Left lung (tissue), 10 donors: Measurements from ENCODE around the gene PAK2. TPM values are rescaled to one million over a fixed set of nuclear protein-coding genes. Genes with fewer than 3 reads are reported as not detected.

Experiments
- ATAC-seq: fragments of 200-7000 bp; cut with Tn5 transposase; one replicate; pipeline ENCODE4 v1.9.1; 2020; ENCODE audit warnings: moderate library complexity
- DNase-seq, 4 donors: peaks; one replicate each; pipeline ENCODE4 v3.0.0-alpha.2; 2013 to 2020
- H3K27ac ChIP-seq, 2 donors: fragments of 200-600 bp; sonication (generic) in 1 of 2; one replicate each; pipeline versions ENCODE4 v1.5.0 to v1.8.0; 2020 to 2021
- H3K27me3 ChIP-seq, 2 donors: fragments of 200-600 bp; sonication (generic) in 1 of 2; one replicate each; pipeline versions ENCODE4 v1.5.0 to v1.8.0; 2020 to 2021
- H3K36me3 ChIP-seq, 2 donors: fragments of 200-600 bp; sonication (generic) in 1 of 2; one replicate each; pipeline versions ENCODE4 v1.5.0 to v1.8.0; 2020 to 2021
- H3K4me1 ChIP-seq, 2 donors: fragments of 200-600 bp; one replicate each; pipeline ENCODE4 v1.8.0; 2021
- H3K4me3 ChIP-seq, 2 donors: fragments of 200-600 bp; sonication (generic) in 1 of 2; one replicate each; pipeline versions ENCODE4 v1.5.0 to v1.8.0; 2020 to 2021; ENCODE audit warnings: mild to moderate bottlenecking in 1 of 2
- H3K9me3 ChIP-seq, 2 donors: fragments of 200-600 bp; sonication (generic) in 1 of 2; one replicate each; pipeline versions ENCODE4 v1.5.0 to v1.8.0; 2020 to 2021
- CTCF ChIP-seq, 2 donors: fragments of 200-600 bp; sonication (generic) in 1 of 2; IDR thresholded peaks; one replicate each; pipeline versions ENCODE4 v1.5.0 to v1.8.0; 2021; ENCODE audit warnings: antibody characterized with exemption in 2 of 2
- intact Hi-C, 2 donors: fragments of 100-400 bp; cut with DNase I; formaldehyde crosslinking; loops; one replicate each; pipeline versions ENCODE4 v1.11.2 to v1.14.2; 2022
- polyA plus RNA-seq, 6 donors: library from polyadenylated mRNA; unstranded; fragments of 120-200 nt; gene quantifications; one replicate each; pipeline ENCODE4 v1.2.1, GENCODE V29; 2013; ENCODE audit not compliant: insufficient read length in 6 of 6
- total RNA-seq, 2 donors: library from RNA; stranded (reverse); fragmentation: NEBNext Ultra II Directional; extraction: Animal tissue kit (Norgen Biotek cat#: 25700); gene quantifications; one replicate each; pipeline ENCODE4 v1.2.1, GENCODE V29; 2021
- donor health status: DM: no; HTN: yes; CAD: no.
- donor health status: DM: no; HTN: no; CAD: no.

The PAK2 gene
- total and polyA plus RNA-seq, 8 donors, result 62.8 to 87.1 (median 76.9) TPM

GRCh38 chr3:196778755-196779154 is 39.1 kb downstream of the PAK2 start:
- no peak overlapping the region for H3K4me3 ChIP-seq
- no peak for TF ChIP-seq CTCF (IDR thresholded peaks at IDR 0.05)
- peaks cover 0 to 29% of the 10 kb centered on the region in 2 donors for H3K36me3 ChIP-seq
- DNase-seq, result no peak
- no peaks in the 10 kb centered on the region for H3K27me3 ChIP-seq
- no peaks in the 10 kb centered on the region for H3K9me3 ChIP-seq
- intact Hi-C loops, result no loop called here
- no peak overlapping the region for H3K27ac ChIP-seq
- H3K4me1 ChIP-seq, result peaks cover 0 to 30% of the 10 kb centered on the region in 2 donors
- ATAC-seq, result peak; percentile 42

DNA sequence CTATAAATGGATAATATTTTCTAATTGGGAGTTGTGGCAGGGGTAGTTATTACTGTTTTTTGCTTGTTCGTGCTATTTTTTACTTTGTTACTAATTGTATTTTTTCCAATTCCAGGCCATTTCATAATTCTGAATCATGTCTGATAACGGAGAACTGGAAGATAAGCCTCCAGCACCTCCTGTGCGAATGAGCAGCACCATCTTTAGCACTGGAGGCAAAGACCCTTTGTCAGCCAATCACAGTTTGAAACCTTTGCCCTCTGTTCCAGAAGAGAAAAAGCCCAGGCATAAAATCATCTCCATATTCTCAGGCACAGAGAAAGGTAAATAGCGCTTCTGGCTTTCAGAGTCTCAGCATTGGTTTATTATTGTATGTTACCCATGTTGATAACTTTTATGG is 42.9 kb downstream of the PAK2 start:
- intact Hi-C loops, result no loop called here
- ATAC-seq, result no peak

GRCh38 chr3:196788528-196788927 is 48.9 kb downstream of the PAK2 start:
- Histone ChIP-seq H3K9me3 (no peaks in the 10 kb centered on the region), H3K4me1 (peaks cover 2 to 18% of the 10 kb centered on the region in 2 donors), H3K27me3 (no peaks in the 10 kb centered on the region), H3K27ac (no peak overlapping the region), H3K4me3 (no peak overlapping the region), H3K36me3 (peaks cover 0 to 17% of the 10 kb centered on the region in 2 donors)
- intact Hi-C loops, result no loop called here
- DNase-seq, result no peak
- ATAC-seq, result no peak
- no peak for TF ChIP-seq CTCF (IDR thresholded peaks at IDR 0.05)

More for the DNA sequence above, 42.9 kb downstream of the PAK2 start:
- Histone ChIP-seq H3K27ac (no peak overlapping the region), H3K27me3 (no peaks in the 10 kb centered on the region), H3K4me1 (peaks cover 0 to 12% of the 10 kb centered on the region in 2 donors), H3K9me3 (no peaks in the 10 kb centered on the region), H3K36me3 (peaks cover 0 to 35% of the 10 kb centered on the region in 2 donors), H3K4me3 (no peak overlapping the region)
- DNase-seq, result no peak
- TF ChIP-seq CTCF (IDR thresholded peaks at IDR 0.05), result no peak

DNA sequence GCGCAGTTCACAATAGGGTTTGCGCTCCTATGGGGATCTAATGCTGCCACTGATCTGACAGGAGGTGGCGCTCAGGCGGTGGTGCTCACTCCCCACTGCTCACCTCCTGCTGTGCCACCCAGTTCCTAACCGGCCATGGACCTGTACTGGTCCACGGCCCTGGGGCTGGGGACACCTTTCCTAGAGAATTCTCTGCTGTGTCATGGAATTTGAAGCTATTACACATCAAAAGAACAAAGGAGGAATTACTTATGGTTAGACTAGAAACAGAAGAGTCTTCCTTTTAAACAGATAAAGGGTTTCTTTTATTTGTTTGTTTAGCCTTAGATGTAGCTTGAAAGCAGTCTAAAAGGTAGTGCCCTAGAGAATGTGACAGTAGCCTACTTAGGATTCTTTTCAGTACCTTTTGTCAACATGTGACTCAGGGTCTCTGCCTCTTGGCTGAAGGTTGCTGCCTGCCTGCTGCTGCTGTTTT is 50.3 kb downstream of the PAK2 start:
- peak in 1 of 4 donors; percentile 38 for DNase-seq
- Histone ChIP-seq H3K9me3 (no peaks in the 10 kb centered on the region), H3K4me3 (no peak overlapping the region), H3K27me3 (no peaks in the 10 kb centered on the region), H3K4me1 (peaks cover 2 to 19% of the 10 kb centered on the region in 2 donors), H3K27ac (no peak overlapping the region), H3K36me3 (peaks cover 0 to 19% of the 10 kb centered on the region in 2 donors)
- intact Hi-C loops, result no loop called here
- TF ChIP-seq CTCF (IDR thresholded peaks at IDR 0.05), result no peak
- ATAC-seq, result peak; percentile 54

- Histone ChIP-seq H3K4me1 (peaks cover 2 to 19% of the 10 kb centered on the region in 2 donors), H3K36me3 (peaks cover 0 to 12% of the 10 kb centered on the region in 2 donors), H3K9me3 (no peaks in the 10 kb centered on the region), H3K27ac (no peak overlapping the region), H3K4me3 (no peak overlapping the region), H3K27me3 (no peaks in the 10 kb centered on the region)
- ATAC-seq, result no peak
- DNase-seq, result no peak
- intact Hi-C loops, result no loop called here
- TF ChIP-seq CTCF (IDR thresholded peaks at IDR 0.05), result no peak
Measured at GRCh38 chr3:196790636-196791035, 51.0 kb downstream of the PAK2 start.
